Sigmoid colon (tissue), 4 donors: ENCODE measurements around the gene HELZ.

Source experiments
- POLR2AphosphoS5 ChIP-seq, 4 donors: sonication (generic); formaldehyde crosslinking; IDR thresholded peaks; one replicate each; pipeline ENCODE4 v1.6.1; 2017; ENCODE audit warnings: antibody characterized with exemption in 4 of 4
- TF ChIP-seq, protein P1 (sequence below), 4 experiments: fragments of 450-650 bp in 3 of 4; fragments of 200-600 bp in 1 of 4; IDR thresholded peaks; one replicate each; pipeline ENCODE4 v1.5.1; 2016 to 2019; ENCODE audit warnings: antibody characterized with exemption in 4 of 4, mild to moderate bottlenecking in 3 of 4, moderate library complexity in 2 of 4

DNA sequence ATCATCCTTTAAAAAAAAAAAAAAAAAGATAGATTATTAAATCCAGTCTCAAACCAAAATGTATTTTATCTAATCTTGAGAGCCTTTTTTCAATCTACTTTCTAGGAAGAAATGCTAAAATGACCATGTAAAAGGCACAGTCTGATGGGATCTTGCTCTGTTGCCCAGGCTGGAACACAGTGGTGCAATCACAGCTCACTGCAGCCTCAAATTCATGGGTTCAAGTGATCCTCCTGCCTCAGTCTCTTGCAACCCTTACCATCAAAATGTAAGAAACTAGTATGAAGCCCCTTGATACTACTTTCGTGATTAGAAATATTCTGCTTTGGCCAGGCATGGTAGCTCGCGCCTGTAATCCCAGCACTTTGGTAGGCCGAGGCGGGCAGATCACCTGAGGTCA is 70.8 kb downstream of the HELZ start:
- TF ChIP-seq, protein P1, sequence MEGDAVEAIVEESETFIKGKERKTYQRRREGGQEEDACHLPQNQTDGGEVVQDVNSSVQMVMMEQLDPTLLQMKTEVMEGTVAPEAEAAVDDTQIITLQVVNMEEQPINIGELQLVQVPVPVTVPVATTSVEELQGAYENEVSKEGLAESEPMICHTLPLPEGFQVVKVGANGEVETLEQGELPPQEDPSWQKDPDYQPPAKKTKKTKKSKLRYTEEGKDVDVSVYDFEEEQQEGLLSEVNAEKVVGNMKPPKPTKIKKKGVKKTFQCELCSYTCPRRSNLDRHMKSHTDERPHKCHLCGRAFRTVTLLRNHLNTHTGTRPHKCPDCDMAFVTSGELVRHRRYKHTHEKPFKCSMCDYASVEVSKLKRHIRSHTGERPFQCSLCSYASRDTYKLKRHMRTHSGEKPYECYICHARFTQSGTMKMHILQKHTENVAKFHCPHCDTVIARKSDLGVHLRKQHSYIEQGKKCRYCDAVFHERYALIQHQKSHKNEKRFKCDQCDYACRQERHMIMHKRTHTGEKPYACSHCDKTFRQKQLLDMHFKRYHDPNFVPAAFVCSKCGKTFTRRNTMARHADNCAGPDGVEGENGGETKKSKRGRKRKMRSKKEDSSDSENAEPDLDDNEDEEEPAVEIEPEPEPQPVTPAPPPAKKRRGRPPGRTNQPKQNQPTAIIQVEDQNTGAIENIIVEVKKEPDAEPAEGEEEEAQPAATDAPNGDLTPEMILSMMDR (IDR thresholded peaks at IDR 0.05), result no peak
- no peak for TF ChIP-seq POLR2AphosphoS5 (IDR thresholded peaks at IDR 0.05)
